Germinal center (tissue), 1 donor: ENCODE results near the gene IL17F.

Experiments
- DNase-seq: peaks from one replicate; pipeline ENCODE4 v3.0.0; 2012; ENCODE audit warnings: mixed read lengths, low spot score

The IL17F gene

GRCh38 chr6:52244400-52244799, at the start of gene IL17F:
Gene IL17F, minus strand, starts transcription at chr6:52244500. Its CDS starts 71 bp downstream, at chr6:52244429.
- DNase-seq: no peak

- no peak for DNase-seq
Measured at GRCh38 chr6:52293067-52293466, 48.8 kb upstream of the IL17F start.

- DNase-seq: no peak
Measured at GRCh38 chr6:52288841-52289240, 44.5 kb upstream of the IL17F start.

GRCh38 chr6:52288216-52288615, 43.9 kb upstream of the IL17F start:
- DNase-seq: no peak

- DNase-seq: peak; percentile 45
Measured at GRCh38 chr6:52286798-52287432, 42.6 kb upstream of the IL17F start.

GRCh38 chr6:52285177-52286068, 41.1 kb upstream of the IL17F start:
- DNase-seq: peak; percentile 52

- DNase-seq: peak; percentile 97
Measured at GRCh38 chr6:52284460-52285176, 40.3 kb upstream of the IL17F start, which contains the start of gene MCM3. Gene MCM3, minus strand, starts transcription at chr6:52284742. Its CDS starts 68 bp downstream, at chr6:52284674.

GRCh38 chr6:52284131-52284459, 39.8 kb upstream of the IL17F start:
- DNase-seq: no peak

- no peak for DNase-seq
Measured at GRCh38 chr6:52283111-52283510, 38.8 kb upstream of the IL17F start.

GRCh38 chr6:52276130-52276529, 31.8 kb upstream of the IL17F start:
- DNase-seq: no peak

GRCh38 chr6:52271852-52272460, 27.7 kb upstream of the IL17F start:
- no peak for DNase-seq

- DNase-seq: peak; percentile 58
Measured at GRCh38 chr6:52263709-52264540, 19.6 kb upstream of the IL17F start.

GRCh38 chr6:52262620-52263344, 18.5 kb upstream of the IL17F start:
- no peak for DNase-seq

GRCh38 chr6:52261229-52261628, 16.9 kb upstream of the IL17F start:
- no peak for DNase-seq

GRCh38 chr6:52260634-52261033, 16.3 kb upstream of the IL17F start:
- no peak for DNase-seq

GRCh38 chr6:52255434-52255833, 11.1 kb upstream of the IL17F start:
- DNase-seq: no peak

GRCh38 chr6:52254731-52255378, 10.6 kb upstream of the IL17F start:
- DNase-seq: no peak

- DNase-seq: no peak
Measured at GRCh38 chr6:52253494-52253893, 9.2 kb upstream of the IL17F start.

- no peak for DNase-seq
Measured at GRCh38 chr6:52251113-52251512, 6.8 kb upstream of the IL17F start.

- DNase-seq: no peak
Measured at GRCh38 chr6:52249078-52249477, 4.8 kb upstream of the IL17F start.
